NCI-H2029 treated with DMSO at 0.1 percent for 48 hours (cell line): ENCODE results near the gene EFNA3.
"Not testable (repeated sequence)": the region's sequence is repeated elsewhere in the genome, so short reads cannot be mapped to it uniquely, and the experiment has no call there.

Source experiments
- DNase-seq: peaks from one replicate; lab custom pipeline; 2025; lab: John Stamatoyannopoulos, UW

The EFNA3 gene

DNA sequence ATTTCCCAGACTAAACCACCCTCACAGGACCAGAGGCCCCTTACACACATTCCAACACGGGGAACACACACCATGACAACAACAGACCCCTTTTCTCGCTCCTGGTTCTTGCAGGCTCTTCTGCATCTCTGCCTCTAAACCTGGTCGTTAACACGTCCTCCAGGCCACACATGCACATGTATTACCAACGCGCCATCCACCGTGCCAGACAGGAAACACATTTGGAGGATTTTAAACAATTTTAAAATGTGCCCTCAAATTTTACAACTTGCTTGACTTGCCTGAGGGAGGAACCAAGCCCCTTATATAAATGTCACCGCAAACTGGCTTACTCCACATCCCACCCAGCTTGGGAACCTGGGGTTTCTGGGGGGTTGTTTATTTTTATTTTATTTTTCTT is 32.2 kb downstream of the EFNA3 start:
- DNase-seq: no peak

DNA sequence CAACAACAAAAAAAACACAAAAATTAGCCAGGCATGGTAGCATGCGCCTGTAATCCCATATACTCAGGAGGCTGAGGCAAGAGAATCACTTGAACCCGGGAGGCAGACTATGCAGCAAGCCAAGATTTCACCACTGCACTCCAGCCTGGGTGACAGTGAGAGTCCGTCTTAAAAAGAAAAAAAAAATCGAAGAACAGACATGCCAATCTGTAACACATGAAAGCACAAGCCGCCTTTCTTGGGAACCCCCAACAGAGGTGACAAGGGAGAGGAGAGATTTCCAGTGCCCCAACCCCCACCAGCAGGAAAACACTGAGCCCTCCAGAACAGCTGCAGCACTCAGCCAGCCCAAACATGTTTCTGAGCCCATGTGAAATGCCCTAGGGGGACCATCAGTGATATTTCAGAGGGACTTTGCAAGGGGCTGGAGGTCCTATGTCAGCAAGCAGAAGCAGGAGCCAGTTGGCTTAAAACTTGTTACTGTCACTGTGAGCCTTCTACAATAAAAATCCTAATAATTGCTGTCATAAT is 34.9 kb downstream of the EFNA3 start:
- no peak for DNase-seq

DNA sequence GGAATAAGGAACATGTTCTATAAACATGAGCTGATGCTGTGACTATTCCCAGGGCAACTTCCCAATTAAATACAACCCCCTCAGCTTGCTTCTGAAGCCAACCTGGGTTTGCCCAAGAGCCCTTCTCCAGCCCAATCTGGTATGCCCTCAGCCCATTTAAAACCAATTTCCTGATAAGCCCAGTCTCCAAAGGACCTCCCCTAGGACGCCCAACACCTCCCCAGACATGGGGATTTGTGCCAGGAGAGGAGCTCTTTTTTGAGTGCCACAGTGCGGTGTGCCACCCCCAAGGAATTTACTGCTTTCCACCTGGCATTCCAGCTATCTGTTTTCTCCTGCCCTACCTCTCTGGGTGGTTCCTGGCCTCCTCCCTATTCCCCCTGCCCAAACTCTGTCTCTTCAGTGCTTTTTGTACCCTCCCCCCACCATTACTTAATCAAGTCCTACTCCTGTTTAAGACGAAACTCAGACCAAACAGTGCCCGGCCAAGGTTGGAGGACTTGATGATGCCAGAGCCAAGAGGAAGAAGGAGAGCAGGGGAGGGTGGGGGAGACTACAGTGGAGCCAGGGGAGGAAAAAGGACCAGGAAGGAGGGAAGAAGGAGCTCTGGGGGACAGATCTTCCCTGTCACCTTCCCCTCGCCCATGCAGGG is 37.6 kb downstream of the EFNA3 start:
- no peak for DNase-seq

- peak; percentile 20 for DNase-seq
Measured at GRCh38 chr1:155117610-155118009, 39.0 kb downstream of the EFNA3 start.

- DNase-seq: not testable (repeated sequence)
Measured at GRCh38 chr1:155118090-155118489, 39.5 kb downstream of the EFNA3 start.

DNA sequence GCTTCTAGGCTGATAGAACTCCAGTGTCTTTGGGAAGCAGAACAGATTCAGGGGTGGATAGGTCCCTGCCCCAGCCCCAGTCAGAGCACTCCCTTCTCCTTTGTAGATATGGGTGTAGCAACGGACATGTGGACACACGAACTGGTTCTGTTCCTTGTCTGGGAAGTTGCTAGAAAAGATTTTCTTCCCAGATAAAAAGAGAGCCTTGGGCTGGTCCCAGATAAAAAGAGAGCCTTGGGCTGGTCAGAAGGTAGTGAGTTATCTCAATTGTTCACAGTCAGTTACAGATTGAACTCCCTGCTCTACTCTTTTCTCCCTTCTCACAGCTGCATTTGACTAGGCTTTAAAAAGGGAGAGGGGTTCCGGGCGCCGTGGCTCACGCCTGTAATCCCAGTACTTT is 41.6 kb downstream of the EFNA3 start:
- DNase-seq: no peak

DNA sequence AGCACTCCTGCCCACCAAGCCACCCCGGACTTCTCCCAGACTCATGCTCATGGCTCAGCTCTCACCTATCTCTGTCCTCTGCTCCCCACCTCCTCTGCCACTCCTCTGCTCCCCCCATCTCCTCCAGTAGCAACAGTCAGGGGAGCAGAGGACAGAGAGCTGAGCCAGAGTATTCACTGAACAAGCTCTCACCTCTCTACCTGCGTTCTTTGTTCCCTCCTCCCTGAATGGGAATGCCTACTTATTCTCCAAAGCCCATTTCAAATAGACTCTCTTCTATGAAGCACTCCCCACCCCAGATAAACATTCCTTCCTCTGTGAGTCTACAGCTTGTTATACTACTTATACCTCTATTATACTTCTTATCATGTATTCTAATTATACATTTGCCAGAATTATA is 42.6 kb downstream of the EFNA3 start:
- no peak for DNase-seq

- no peak for DNase-seq
Measured at GRCh38 chr1:155122308-155122707, 43.7 kb downstream of the EFNA3 start.

GRCh38 chr1:155123801-155124200 is 45.2 kb downstream of the EFNA3 start:
- DNase-seq: no peak

DNA sequence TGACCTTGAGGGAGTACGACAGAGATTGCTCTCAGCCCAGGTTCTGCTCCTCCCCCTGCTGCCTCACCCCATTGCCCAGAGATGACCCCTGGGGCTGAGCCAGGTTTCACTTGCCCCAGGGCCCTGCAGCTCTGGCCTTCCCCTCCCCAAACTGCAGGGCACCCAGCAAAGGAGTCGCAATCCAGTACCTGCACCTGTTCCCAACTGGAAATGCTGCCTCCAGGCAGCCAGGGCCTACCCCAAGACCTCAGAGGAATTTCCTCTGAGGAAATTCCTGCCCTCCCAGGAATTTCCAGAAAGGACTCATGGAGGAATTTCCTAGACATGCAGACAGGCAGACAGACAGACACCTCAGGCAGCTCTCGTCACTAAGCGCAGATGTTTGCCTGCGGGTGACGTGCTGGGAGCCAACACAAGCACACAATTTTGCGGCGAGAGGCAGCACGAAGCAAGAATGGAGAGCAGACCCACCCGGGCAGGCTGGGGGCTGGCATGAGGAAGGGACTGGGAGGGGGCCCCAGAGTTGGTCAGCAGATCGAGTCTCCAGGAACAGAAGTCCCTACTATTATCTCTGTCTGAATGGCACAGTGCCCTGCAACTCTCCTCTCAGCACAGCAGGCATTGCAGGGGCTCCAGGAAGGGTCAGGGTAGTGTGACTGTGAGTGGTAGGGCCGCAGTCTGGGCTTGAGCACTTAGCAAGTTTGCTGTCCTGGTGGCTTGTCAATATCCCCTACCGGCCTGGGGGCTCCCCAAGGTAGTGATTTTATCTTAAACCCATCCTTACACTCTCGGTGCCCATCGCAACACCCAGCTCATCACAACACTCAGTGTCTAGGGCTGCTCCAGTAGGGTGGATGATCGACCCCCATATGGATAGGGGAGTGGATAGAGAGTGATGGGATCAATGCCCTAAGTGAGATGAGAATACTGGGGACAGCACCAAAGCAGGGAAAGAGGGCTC is 46.1 kb downstream of the EFNA3 start:
- DNase-seq: no peak

- DNase-seq: no peak
Measured at GRCh38 chr1:155125511-155125945, 46.9 kb downstream of the EFNA3 start.

- DNase-seq: no peak
Measured at GRCh38 chr1:155125946-155126555, 47.4 kb downstream of the EFNA3 start.

DNA sequence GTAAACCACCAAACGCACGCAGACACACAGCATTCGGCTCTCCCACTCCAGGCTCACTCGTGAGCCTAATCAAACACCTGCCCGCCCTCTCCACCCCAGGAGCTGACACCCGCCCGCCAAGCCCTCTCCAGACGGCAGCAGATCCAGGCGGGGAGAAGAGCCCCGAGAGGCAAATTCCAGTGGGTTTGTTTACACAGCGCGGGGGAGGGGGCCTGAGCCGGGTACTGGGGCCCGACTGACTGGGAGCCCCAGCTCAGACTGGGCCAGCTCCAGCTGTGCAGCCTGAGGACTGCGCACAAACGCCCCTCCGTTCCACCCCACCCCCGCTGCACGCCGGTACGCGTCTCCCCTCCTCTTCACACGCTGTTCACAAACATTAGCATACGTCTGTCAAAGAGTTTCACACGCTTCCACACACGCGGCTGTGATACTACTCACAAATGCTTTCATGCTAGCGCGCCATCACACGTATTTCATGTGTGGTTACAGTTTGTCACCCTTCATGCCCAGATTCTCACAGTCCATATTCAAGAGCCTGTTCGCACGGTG is 48.0 kb downstream of the EFNA3 start:
- peak; percentile 64 for DNase-seq

GRCh38 chr1:155127105-155127966 is 48.7 kb downstream of the EFNA3 start, which contains the start of gene EFNA1:
EFNA1 (plus strand) TSS chr1:155127876; CDS start chr1:155127978, 102 bp downstream.
- peak; percentile 50 for DNase-seq

DNA sequence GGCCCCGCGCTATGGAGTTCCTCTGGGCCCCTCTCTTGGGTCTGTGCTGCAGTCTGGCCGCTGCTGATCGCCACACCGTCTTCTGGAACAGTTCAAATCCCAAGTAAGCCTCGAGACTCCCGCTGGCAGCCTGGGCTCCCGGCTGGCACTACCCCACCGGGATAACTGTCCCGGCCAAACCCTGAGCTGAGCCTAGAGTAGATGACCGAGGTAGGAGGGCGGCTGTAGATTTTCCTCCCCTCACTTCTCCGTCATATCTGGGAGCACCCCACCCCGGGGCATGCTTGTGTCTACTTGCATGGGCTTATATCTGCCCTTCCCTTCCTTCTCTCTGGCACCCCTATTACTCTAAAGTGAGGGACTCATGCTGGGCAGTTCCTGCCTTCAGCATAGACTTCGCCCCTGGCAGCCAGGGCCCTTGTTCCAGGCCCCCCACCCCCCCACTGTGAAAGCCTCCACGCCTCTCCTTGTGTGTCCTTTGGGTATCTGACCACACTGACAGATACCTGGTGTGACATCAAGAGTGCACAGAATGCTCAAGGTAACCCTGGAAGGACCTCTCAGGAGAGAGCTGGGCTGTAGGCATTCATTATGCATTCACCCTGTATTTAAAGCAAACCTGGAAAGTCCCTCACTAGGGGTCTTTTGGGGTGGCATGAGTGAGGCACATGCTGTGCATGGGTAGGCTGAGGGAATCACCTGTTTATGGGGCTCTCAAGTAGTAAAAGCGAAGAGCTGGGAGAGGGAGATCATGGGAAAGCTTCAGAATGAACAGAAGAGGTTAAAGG is 49.5 kb downstream of the EFNA3 start:
- no peak for DNase-seq

DNA sequence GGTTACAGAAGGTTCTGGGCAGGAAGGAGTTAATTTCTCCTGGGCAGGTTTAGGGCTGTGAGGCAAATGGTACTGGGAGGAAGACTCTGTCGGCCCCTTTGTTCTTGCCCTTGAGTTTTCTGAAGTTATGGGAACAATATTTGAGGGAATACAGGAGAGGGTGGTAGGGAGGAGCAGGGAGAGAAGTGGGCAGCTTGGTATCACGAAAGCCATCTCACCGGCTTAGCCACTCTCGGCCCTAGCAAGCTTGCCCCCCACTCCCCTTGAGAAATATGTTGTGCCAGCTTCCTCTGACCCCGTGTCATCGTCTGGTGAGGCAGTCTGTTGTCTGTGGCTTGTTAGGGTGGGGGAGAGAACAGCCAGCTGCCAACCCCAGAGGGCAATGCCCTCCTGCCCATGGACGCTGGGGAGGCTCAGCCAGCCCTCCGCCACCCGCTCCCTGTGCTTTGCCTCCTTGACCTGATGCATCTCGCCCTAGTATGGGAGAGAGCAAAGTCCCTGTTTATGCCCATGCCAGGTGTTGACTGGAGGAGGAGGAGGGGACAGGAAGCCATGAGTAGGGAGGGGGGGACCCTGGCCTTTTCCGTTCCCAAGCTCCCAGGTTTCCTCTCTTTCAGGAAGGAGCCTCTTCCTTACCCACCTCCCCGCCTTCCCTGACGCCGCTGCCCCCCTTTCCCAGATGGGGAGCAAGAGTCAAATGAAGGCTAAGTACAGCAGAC is 50.3 kb downstream of the EFNA3 start:
- peak; percentile 60 for DNase-seq

DNA sequence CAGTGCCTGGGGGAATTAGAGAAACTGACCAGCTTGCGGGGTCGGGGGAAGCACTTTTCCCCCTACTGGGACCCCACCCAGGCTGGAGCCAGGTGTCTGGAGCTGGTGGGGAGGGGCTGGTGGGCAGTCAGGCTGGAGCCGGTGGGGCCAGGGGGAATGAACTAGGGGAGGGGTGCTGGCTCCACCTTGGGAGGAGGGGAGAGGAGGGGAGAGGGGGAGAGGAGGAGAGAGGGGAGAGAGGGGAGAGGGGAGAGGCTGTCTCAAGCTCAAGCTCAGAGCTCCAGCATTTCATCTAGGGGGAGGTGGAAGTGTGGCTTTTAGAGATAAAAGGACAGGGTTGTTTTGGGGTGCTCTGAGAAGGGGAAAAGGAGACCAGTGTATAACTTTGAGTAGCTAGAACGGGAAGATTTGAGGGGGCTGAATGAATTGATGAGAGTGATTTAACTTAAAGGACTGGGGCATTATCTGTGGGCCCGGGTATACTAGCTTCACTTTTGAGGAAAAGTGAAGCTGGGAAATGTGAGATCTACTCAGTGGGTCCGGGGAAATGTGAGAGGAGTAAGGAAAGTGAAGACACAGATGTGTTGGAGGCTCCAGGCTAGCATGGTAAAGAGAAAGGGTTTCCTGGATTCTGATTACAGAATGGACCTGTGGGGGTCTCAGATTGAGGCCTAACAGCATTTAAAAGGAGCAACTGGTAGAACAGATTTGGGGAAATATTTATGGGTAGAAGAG is 51.8 kb downstream of the EFNA3 start:
- no peak for DNase-seq

- DNase-seq: no peak
Measured at GRCh38 chr1:155131285-155131684, 52.6 kb downstream of the EFNA3 start.

DNA sequence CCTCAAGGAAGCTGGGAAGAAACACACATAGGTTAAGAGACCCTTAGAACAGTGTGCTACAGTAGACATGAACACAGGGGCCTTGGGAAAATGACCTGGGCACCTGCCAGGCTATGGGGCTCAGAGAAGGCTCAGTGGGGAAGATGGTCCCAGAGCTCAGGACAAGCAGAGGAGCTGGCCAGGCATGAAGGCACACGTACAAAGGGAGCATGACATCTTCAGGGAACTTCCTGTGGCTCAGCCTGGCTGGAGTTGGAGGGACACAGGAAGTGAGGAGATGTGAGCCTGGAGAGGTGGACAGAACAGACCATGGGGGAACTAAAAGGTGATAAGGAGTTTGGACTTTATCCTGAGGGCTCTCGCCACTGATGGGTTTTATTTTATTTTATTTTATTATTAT is 53.2 kb downstream of the EFNA3 start:
- DNase-seq: no peak
